Neural progenitor cell (in vitro differentiated cells): ENCODE data around the gene NRN1L. TPM values are rescaled to one million over a fixed set of nuclear protein-coding genes. Genes with fewer than 3 reads are reported as not detected.

Experiments
- DNase-seq: peaks from one replicate; pipeline ENCODE4 v3.0.0-alpha.2; 2016; ENCODE audit warnings: low spot score
- H2AFZ ChIP-seq: fragments of 200-600 bp; sonication (generic); replicated peaks from 2 replicates; pipeline ENCODE4 v1.6.1; 2016; ENCODE audit warnings: antibody characterized with exemption
- H3F3A ChIP-seq: fragments of 200-600 bp; sonication (generic); 2 replicates; pipeline ENCODE4 v1.6.1; 2016; ENCODE audit warnings: antibody characterized with exemption, low read depth
- H3K27ac ChIP-seq: fragments of 200-600 bp; sonication (generic); 2 replicates; pipeline ENCODE4 v1.5.1; 2016; ENCODE audit warnings: mild to moderate bottlenecking
- H3K27me3 ChIP-seq: fragments of 200-600 bp; sonication (generic); 2 replicates; pipeline ENCODE4 v1.6.1; 2016; ENCODE audit warnings: mild to moderate bottlenecking, moderate library complexity
- H3K36me3 ChIP-seq: fragments of 200-600 bp; sonication (generic); 2 replicates; pipeline ENCODE4 v1.5.1; 2016
- H3K4me1 ChIP-seq: fragments of 200-600 bp; sonication (generic); 2 replicates; pipeline ENCODE4 v1.6.1; 2016; ENCODE audit warnings: mixed run types
- H3K4me2 ChIP-seq: fragments of 200-600 bp; sonication (generic); 2 replicates; pipeline ENCODE4 v1.6.1; 2016
- H3K4me3 ChIP-seq: fragments of 200-600 bp; sonication (generic); 2 replicates; pipeline ENCODE4 v1.5.1; 2016
- H3K79me2 ChIP-seq: fragments of 200-600 bp; sonication (generic); 2 replicates; pipeline ENCODE4 v1.6.1; 2016; ENCODE audit warnings: low read depth
- H3K9ac ChIP-seq: fragments of 200-600 bp; sonication (generic); 2 replicates; pipeline ENCODE4 v1.6.1; 2016
- H3K9me3 ChIP-seq: fragments of 200-600 bp; sonication (generic); 2 replicates; pipeline ENCODE4 v1.5.1; 2016; ENCODE audit warnings: low read depth
- H4K20me1 ChIP-seq: fragments of 200-600 bp; sonication (generic); 2 replicates; pipeline ENCODE4 v1.6.1; 2016; ENCODE audit warnings: low read depth
- H3K27ac Mint-ChIP-seq: 3 replicates; pipeline ENCODE4 v1.8.0; 2021; ENCODE audit warnings: mixed read lengths
- H3K27me3 Mint-ChIP-seq: 2 replicates; pipeline ENCODE4 v1.8.0; 2022; ENCODE audit warnings: low read depth, mild to moderate bottlenecking, inconsistent platforms, moderate library complexity, mixed read lengths; ENCODE audit not compliant: insufficient read depth
- H3K36me3 Mint-ChIP-seq: 3 replicates; pipeline ENCODE4 v1.8.0; 2021; ENCODE audit warnings: mixed read lengths
- H3K4me1 Mint-ChIP-seq: 3 replicates; pipeline ENCODE4 v1.8.0; 2021; ENCODE audit warnings: mixed read lengths
- H3K4me3 Mint-ChIP-seq: 3 replicates; pipeline ENCODE4 v1.8.0; 2021; ENCODE audit warnings: mild to moderate bottlenecking, moderate library complexity, mixed read lengths
- H3K9me3 Mint-ChIP-seq: 3 replicates; pipeline ENCODE4 v1.8.0; 2020; ENCODE audit warnings: mixed read lengths
- EZH2 ChIP-seq: fragments of 200-600 bp; sonication (generic); IDR thresholded peaks from 2 replicates; pipeline ENCODE4 v1.6.1; 2017; ENCODE audit warnings: antibody characterized with exemption, mild to moderate bottlenecking, moderate library complexity
- EZH2phosphoT487 ChIP-seq: fragments of 200-600 bp; sonication (generic); IDR thresholded peaks from 2 replicates; pipeline ENCODE4 v1.6.1; 2017; ENCODE audit warnings: antibody characterized with exemption
- total RNA-seq: library from RNA; depleted of rRNA; stranded (reverse); fragments of >200 nt; gene quantifications from 2 replicates; pipeline ENCODE4 v1.2.3, GENCODE V29; 2015; ENCODE audit warnings: low replicate concordance
- TF ChIP-seq, protein P1 (sequence below): fragments of 200-600 bp; sonication (generic); IDR thresholded peaks from 2 replicates; pipeline ENCODE4 v1.5.1; 2017; ENCODE audit warnings: antibody characterized with exemption, mild to moderate bottlenecking

NRN1L gene
- total RNA-seq, 1 donor from 2014 or later, result 0.54 TPM

- Histone ChIP-seq H3K79me2 (no peaks in the 10 kb centered on the region), H3K4me2 (no peak overlapping the region), H3F3A (peaks cover 33% of the 10 kb centered on the region), H3K9me3 (no peaks in the 10 kb centered on the region), H3K27me3 (no peaks in the 10 kb centered on the region), H3K4me1 (peaks cover 24% of the 10 kb centered on the region), H2AFZ (no peak overlapping the region), H3K9ac (no peak overlapping the region), H3K4me3 (no peak overlapping the region), H3K27ac (no peak overlapping the region), H4K20me1 (peaks cover 26% of the 10 kb centered on the region), H3K36me3 (no peaks in the 10 kb centered on the region)
- Mint-ChIP-seq H3K9me3 (no peaks in the 10 kb centered on the region), H3K27me3 (no peaks in the 10 kb centered on the region), H3K4me1 (peaks cover 4% of the 10 kb centered on the region), H3K4me3 (no peak overlapping the region), H3K27ac (no peak overlapping the region), H3K36me3 (peaks cover 8% of the 10 kb centered on the region)
- no peak for DNase-seq
- TF ChIP-seq EZH2phosphoT487 (no peak), EZH2 (no peak)
- TF ChIP-seq, protein P1, sequence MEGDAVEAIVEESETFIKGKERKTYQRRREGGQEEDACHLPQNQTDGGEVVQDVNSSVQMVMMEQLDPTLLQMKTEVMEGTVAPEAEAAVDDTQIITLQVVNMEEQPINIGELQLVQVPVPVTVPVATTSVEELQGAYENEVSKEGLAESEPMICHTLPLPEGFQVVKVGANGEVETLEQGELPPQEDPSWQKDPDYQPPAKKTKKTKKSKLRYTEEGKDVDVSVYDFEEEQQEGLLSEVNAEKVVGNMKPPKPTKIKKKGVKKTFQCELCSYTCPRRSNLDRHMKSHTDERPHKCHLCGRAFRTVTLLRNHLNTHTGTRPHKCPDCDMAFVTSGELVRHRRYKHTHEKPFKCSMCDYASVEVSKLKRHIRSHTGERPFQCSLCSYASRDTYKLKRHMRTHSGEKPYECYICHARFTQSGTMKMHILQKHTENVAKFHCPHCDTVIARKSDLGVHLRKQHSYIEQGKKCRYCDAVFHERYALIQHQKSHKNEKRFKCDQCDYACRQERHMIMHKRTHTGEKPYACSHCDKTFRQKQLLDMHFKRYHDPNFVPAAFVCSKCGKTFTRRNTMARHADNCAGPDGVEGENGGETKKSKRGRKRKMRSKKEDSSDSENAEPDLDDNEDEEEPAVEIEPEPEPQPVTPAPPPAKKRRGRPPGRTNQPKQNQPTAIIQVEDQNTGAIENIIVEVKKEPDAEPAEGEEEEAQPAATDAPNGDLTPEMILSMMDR, result no peak
These were observed 1.3 kb downstream of the NRN1L start for GRCh38 chr16:67885976-67886375.

DNA sequence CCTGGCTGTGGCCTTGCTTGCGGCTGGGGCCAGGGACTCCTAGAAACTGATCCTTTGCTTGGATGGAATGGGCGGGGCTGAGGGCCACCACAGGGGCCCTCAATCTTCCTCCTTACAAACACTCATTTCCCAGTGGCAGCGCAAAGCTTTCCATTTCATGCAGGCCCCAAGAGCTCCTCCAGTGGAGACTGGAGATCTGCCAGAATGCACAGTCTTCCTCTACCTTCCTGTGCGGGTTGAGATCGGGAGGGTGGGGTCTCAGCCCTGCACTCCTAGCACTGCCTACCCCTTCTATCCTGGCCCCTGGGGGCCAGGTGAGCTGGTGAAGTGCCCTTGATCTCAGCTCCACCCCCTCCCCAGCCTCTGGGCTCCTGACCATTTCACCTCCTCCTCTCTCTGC is 1.7 kb downstream of the NRN1L start:
- H3K27me3 ChIP-seq, result no peaks in the 10 kb centered on the region
- Mint-ChIP-seq H3K36me3 (peaks cover 8% of the 10 kb centered on the region), H3K4me3 (peak overlapping the region; percentile 50), H3K9me3 (no peaks in the 10 kb centered on the region), H3K4me1 (peaks cover 4% of the 10 kb centered on the region), H3K27ac (no peak overlapping the region), H3K27me3 (no peaks in the 10 kb centered on the region)
- peaks cover 24% of the 10 kb centered on the region for H3K4me1 ChIP-seq
- TF ChIP-seq EZH2phosphoT487 (no peak), EZH2 (no peak)
- TF ChIP-seq, protein P1, result no peak
- no peak overlapping the region for H3K4me3 ChIP-seq
- no peaks in the 10 kb centered on the region for H3K36me3 ChIP-seq
- peaks cover 26% of the 10 kb centered on the region for H4K20me1 ChIP-seq
- H3K79me2 ChIP-seq, result no peaks in the 10 kb centered on the region
- H3K4me2 ChIP-seq, result no peak overlapping the region
- H3K9ac ChIP-seq, result no peak overlapping the region
- peaks cover 33% of the 10 kb centered on the region for H3F3A ChIP-seq
- H2AFZ ChIP-seq, result no peak overlapping the region
- no peaks in the 10 kb centered on the region for H3K9me3 ChIP-seq
- DNase-seq, result no peak
- no peak overlapping the region for H3K27ac ChIP-seq

DNA sequence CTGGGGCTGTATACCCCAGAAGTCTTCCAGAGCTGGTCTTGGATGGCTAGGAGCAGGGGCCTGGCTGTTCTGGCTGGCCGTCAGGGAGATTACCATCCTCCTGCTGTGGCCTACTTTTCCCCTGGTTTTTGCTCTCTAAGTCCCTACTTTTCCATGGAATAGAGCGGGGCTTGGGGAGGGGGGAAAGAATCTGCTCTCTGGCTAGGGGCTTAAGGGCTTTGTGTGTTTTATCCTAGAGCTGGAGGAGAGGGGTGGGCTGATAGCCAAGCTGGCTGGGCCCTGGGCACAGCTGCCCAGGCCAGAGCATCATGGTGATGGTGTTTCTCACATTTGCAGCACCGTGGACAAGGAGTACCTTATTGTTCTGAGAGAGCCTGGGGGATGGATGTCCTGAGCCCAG is 3.6 kb downstream of the NRN1L start:
- Histone ChIP-seq H3K4me3 (no peak overlapping the region), H3K4me2 (peak overlapping the region; percentile 28), H2AFZ (no peak overlapping the region), H3K27me3 (no peaks in the 10 kb centered on the region), H3K9ac (no peak overlapping the region), H3K4me1 (peaks cover 24% of the 10 kb centered on the region), H3K9me3 (no peaks in the 10 kb centered on the region), H3K27ac (peak overlapping the region; percentile 30), H3F3A (peaks cover 34% of the 10 kb centered on the region), H4K20me1 (peaks cover 21% of the 10 kb centered on the region), H3K36me3 (no peaks in the 10 kb centered on the region), H3K79me2 (peaks cover 2% of the 10 kb centered on the region)
- TF ChIP-seq EZH2 (no peak), EZH2phosphoT487 (no peak)
- TF ChIP-seq, protein P1, result no peak
- Mint-ChIP-seq H3K4me3 (no peak overlapping the region), H3K4me1 (peaks cover 10% of the 10 kb centered on the region), H3K36me3 (peaks cover 3% of the 10 kb centered on the region), H3K27ac (no peak overlapping the region), H3K27me3 (no peaks in the 10 kb centered on the region), H3K9me3 (no peaks in the 10 kb centered on the region)
- peak; percentile 76 for DNase-seq
